SHP77 (cell line): ENCODE data around the gene DUSP18.
"Not testable (repeated sequence)": the region's sequence is repeated elsewhere in the genome, so short reads cannot be mapped to it uniquely, and the experiment has no call there.

Experiments
- DNase-seq, 2 experiments: peaks; one replicate each; lab custom pipeline; 2025; lab: John Stamatoyannopoulos, UW

Gene DUSP18

DNA sequence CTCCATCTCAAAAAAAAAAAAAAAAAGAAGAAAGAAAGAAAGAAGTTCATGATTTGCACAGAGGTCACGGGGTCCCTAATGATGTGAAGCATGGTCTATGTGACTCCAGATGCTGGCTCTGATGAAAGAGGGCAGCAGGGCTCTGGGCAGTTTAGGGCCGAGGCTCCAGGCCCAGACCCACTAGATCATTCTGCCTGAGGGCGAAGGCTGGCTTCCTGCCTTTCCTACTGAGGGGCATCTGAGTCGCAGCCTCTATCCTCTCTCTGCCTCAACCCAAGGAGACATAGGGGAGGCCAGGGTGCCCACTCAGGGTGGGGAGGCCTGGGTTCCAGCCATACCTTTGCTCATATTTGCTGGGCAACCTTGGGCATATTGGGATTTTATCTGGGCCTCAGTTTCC is 27.3 kb downstream of the DUSP18 start:
- no peak for DNase-seq

DNA sequence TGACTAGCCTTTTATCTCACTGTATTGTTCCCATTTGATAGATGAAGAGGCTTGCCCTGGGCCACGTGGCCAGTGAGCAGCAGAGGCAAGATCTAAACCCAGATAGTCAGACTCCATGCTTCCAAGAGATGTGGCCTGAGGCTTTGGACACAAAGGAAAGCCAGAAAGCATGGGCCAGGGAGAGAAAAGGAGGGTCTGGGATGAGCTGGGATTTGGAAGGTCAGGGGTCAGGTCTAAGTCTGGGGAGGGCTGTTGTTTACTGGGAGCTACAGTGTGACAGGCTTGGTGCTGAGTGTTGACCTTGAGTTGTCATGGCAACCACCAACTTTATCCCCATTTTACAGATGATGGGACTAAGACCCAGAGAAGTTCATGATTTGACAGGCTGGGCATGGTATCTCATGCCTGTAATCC is 30.0 kb downstream of the DUSP18 start:
- DNase-seq = no peak

DNA sequence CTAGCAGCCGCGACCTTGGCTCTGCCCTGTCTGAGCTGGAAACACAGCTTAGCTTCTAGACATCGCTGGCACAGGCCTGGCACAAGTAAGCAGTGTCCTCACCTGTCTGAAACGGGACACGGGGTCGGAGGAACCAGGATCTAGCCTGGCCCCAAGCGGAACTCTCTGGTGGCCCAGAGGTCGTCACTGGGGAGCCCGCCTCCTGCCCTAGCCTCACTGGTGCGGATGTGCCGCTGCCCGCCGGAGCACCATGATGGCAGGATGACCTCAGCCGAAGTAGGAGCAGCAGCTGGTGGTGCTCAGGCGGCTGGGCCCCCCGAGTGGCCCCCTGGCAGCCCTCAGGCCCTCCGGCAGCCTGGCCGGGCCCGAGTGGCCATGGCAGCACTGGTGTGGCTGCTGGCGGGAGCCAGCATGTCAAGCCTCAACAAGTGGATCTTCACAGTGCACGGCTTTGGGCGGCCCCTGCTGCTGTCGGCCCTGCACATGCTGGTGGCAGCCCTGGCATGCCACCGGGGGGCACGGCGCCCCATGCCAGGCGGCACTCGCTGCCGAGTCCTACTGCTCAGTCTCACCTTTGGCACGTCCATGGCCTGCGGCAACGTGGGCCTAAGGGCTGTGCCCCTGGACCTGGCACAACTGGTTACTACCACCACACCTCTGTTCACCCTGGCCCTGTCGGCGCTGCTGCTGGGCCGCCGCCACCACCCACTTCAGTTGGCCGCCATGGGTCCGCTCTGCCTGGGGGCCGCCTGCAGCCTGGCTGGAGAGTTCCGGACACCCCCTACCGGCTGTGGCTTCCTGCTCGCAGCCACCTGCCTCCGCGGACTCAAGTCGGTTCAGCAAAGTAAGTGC is 31.2 kb downstream of the DUSP18 start:
- DNase-seq = peak; percentile 19 to 46

DNA sequence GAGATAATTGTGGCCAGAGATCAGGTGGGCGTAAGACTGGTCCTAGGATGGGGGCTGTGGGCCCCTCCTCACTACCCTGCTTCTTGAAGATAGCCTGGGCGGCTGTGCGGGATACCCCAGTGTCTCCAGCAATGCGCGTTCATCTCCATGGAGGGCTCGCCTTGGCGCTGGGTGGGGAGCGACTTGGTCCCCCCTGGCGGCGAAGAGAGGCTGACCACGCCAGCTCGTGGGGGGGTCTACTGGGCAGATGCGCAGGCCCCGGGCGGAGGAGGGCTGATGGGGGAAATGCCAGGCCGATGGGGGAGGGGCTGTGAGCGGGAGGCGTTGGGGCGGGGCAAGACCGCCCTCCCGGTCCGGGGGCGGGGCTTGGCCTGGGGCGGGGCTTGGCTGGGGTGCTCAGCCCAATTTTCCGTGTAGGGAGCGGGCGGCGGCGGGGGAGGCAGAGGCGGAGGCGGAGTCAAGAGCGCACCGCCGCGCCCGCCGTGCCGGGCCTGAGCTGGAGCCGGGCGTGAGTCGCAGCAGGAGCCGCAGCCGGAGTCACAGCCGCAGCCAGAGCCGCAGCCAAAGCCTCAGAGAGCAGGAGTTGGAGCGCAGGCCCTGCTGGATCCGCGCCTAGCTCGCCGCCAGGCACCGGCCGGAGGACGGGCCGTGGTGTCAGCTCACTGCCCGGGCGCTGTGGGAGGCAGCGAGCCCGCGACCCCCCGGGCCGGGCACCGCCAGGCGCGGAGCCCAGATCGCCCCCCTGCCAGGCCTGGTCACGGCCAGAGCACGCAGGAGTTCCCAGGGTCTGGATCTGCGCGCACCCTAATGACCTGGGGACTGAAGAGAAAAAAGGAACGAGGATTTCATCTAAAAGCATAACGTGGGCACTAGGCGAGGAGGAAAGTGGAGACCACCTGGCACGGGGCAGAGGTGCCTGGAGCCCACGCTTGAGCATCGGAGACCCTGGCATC is 32.1 kb downstream of the DUSP18 start, which contains the start of gene SLC35E4:
Gene SLC35E4, plus strand, starts transcription at position 509 of the 953 bp plus-strand sequence. CDS start 670 bp downstream, outside the sequence.
- DNase-seq = peak; percentile 83 to 94

DNA sequence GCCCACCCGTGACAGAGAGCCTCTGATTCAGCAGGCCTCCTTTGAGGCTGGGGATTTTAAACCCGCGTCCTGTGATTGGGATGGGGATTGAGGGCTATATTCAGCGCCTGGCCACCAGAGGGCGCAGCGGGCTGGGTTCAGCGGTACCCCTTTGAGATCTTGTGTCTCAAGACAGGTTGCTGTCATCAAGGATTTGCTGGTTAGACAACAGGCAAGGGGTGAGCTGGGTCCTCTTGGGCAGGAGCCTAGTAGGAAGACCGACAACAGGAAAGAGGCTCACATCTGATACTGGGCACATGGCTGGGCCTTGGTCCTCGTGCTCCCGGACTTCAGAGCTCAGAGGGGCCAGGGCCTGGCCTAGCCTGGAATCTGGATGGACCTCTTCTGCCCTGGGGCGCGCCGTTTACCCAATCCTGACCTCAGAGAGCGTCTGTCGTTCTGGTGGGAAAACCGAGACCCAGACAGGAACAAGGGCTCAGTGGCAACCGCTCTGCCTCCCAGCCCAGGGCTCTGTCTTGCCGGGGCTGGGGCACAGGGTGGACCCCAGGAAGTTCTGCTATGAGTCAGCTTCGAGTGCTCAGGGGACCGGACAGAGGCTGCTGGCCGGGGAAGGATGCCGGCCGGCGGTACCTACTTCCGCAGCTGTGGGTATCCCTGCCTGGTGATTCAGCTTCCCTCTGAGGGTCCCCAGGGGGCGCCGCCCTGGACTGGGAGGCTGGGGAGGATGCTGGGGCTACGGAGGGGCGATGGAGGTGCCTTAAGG is 33.0 kb downstream of the DUSP18 start:
- peak; percentile 61 to 70 for DNase-seq

DNA sequence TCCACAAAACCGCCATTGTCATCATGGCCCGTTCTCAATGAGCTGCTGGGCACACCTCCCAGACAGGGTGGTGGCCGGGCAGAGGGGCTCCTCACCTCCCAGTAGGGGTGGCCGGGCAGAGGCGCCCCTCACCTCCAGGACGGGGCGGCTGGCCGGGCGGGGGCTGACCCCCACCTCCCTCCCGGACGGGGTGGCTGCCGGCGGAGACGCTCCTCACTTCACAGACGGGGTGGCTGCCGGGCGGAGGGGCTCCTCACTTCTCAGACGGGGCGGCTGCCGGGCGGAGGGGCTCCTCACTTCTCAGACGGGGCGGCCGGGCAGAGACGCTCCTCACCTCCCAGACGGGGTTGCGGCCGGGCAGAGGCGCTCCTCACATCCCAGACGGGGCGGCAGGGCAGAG is 36.2 kb downstream of the DUSP18 start:
- DNase-seq = not testable (repeated sequence)

DNA sequence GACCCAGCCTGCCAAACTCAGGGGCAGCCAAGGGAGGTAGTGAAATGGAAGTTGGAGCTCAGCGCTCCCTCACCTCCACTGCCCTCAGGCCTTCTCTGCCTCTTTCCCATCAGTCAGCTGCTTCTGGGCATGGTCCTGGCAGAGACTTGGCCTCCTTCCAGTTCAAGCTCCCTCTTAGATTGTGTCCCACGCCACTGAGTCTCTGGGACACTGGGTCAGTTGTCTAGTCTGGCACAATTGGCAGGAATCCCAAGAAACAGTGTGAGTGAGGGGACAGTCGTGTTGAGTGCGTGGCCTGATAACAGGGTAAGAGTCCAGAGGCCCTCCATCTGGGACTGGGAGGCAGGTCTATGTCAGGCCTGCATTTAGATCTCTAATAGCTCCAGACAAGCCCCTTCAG is 39.2 kb downstream of the DUSP18 start:
- DNase-seq = no peak

DNA sequence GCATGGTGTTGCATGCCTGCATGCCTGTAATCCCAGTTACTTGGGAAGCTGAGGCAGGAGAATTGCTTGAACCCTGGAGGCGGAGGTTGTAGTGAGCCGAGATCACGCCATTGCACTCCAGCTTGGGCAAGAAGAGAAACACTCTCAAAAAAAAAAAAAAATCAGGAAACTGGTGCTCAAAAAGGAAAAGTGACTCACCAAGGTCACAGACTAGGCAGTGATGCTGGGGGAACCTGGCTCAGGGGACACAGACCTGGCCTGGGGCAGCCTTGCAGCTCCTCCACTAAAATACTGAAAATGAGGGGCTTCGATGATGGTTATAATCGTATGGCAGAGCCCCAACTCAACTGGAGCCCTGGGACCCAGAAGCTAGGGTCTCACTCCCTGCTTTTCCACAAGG is 40.2 kb downstream of the DUSP18 start:
- DNase-seq = no peak

DNA sequence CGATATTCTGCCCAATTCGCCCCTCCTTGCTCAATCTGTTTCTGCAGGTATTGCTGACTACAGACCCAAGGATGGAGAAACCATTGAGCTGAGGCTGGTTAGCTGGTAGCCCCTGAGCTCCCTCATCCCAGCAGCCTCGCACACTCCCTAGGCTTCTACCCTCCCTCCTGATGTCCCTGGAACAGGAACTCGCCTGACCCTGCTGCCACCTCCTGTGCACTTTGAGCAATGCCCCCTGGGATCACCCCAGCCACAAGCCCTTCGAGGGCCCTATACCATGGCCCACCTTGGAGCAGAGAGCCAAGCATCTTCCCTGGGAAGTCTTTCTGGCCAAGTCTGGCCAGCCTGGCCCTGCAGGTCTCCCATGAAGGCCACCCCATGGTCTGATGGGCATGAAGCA is 41.3 kb downstream of the DUSP18 start:
- no peak for DNase-seq

DNA sequence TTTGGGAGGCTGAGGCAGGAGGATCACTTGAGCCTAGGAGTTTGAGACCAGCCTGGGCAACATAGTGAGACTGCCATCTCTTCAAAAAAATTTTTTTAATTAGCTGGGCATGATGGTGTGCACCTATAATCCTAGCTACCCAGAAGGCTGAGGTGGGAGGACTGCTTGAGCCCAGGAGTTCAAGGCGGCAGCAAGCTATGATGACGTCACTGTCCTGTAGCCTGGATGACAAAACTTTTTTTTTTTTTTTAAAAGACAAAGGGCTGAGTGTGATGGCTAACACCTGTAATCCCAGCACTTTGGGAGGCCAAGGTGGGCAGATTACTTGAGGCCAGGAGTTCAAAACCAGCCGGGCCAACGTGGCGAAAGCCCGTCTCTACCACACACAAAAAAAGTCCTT is 47.8 kb downstream of the DUSP18 start:
- DNase-seq = not testable (repeated sequence)

DNA sequence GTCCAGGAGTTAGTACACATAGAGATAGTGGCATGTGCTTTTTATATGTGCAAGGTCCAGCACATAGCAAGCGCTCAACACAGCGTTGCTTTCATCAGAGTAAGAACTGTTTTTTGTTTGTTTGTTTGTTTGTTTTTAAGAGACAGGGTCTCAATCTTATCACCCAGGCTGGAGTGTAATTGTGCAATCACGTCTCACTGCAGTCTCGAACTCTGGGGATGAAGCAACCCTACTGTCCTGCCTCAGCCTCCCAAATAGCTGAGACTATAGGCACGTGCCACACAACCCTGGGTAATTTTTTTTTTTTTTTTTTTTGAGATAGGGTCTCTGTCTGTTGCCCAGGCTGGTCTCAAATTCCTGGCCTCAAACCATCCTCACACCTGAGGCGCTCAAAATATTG is 49.9 kb downstream of the DUSP18 start:
- no peak for DNase-seq

DNA sequence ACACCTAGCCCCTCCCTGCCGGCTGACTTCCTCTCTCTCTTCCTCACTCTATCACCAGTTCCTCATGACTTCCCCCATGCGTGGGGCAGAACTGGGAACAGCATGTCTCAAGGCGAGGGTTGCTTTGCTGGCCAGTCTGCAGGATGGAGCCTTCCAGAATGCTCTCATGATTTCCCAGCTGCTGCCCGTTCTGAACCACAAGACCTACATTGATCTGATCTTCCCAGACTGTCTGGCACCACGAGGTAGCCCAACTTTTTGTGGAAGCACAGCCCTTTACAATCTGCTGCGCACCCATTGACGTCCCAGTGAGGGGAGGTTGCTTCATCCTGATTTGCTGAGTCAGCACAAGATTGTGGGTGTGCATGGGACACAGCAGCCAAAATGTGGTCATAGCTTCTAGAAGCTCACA is 52.1 kb downstream of the DUSP18 start:
- no peak for DNase-seq

DNA sequence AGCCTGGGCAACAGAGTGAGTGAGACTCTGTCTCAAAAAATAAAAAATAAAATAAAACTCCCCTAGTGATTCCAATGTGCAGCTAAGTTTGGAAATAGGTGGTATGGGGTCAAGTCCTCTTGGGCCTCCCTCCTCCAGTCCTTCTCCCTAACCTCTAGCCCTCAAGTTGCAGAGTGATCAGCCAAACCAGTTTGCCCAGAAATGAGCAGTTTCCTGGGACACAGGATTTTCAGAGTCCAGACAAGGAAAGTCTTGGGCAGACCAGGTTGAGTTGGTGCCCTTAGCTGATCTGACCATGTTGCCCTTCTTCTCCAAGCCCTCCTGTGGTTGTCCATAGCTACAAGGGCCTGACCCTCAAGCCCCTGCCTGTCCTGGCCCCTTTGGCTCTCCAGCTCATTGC is 52.8 kb downstream of the DUSP18 start:
- no peak for DNase-seq

DNA sequence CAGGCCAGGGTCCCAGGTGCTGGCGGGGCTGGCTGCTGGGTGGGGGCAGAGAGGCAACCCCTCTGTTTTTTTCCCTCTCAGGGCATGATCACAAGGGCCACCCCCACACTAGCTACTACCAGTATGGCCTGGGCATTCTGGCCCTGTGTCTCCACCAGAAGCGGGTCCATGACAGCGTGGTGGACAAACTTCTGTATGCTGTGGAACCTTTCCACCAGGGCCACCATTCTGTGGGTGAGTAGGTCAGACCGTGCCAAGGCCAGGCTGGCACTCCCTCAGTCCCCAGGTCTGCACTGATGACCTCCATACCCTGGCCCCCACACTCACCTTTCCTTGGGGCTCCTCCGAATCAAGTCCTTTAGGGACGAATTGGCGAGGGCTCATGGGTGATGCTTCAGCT is 53.4 kb downstream of the DUSP18 start:
- DNase-seq = no peak

DNA sequence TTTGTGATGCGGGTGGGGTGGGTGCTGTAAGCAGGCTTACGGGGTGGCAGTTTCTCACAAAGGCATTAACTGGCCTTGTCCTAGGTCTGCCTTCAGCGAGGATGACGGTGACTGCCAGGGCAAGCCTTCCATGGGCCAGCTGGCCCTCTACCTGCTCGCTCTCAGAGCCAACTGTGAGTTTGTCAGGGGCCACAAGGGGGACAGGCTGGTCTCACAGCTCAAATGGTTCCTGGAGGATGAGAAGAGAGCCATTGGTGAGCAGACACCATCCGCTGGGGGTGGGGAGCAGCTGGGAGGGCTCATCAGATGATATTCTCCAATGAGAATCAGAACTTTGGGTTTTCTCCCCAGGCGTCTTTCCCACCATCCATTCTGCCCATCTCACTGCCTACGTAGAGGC is 54.9 kb downstream of the DUSP18 start:
- DNase-seq = no peak
